Measurements from ENCODE around the gene DNM3.

DNM3 gene

DNA sequence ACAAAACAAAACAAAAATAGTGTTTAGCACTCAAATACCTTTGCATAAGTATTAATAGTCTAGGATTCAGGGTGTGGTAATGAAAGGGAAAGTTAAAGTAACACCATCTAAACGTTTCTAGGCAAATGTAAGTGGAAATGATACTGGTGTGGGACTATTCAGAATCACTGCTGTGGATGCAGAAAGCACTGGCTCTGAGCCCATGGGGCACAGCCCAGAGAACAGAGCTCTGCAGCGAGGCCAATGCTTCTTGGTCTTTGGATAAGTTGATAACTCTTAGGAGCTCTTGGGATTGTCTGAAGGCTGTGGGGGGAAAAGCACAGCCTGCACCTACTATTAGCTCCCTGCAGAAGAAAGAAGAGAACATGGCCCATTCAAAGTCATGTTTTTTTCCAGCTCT, 21.4 kb upstream of the DNM3 start:
- DNase-seq = no peak

- DNase-seq = no peak
These were observed 14.3 kb upstream of the DNM3 start for GRCh38 chr1:171826973-171827372.

DNA sequence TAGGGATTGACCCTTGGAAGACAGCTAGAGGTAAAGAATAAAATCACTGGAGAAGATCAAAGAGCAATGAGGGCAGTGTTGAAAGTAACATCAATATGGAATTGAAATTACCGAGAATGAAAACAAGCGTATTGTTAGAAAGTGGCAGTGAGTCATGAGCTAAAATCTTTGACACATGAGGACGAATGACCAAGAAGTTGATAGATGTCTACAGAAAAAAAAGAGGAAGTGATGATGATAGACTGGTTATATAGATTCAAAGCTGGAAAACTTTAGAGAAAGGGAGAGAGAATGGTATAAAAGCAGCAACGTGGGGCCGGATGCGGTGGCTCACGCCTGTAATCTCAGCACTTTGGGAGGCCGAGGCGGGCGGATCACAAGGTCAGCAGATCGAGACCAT, 12.5 kb upstream of the DNM3 start:
- DNase-seq = no peak

DNA sequence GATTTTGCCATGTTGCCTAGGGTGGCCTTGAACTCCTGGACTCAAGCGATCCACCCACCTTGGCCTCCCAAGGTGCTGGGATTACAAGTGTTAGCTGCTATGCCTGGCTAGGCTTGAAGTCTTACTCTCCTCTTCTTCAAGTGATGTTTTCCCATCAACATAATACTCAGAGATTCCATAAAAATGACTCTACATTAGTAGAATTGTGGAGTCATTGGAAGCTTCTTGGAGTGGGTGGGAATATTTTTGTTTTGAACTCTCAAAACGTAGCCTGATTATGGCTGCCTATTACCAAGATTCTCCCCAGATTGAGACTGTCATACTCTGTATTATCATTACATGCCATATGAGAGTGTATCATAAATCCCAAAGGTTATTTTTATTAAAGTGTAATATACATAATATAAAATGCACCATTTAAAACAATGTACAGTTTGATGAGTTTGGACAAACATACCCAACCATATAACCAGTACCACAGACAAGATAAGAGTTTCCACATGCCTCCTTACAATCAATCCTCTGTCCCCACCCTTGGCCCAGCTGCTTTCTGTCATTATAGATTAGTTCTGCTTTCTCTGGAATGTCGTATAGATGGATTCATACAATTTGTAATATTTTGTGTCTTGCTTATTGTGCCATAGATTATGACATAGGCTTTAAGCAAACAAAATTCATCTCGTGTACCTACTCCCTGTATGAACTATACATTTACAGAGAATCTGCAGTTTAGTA, 8.0 kb upstream of the DNM3 start:
- no peak for DNase-seq

- DNase-seq = no peak
These were observed 6.5 kb upstream of the DNM3 start for GRCh38 chr1:171834821-171835220.

GRCh38 chr1:171835891-171836290, 5.4 kb upstream of the DNM3 start:
- no peak for DNase-seq

DNA sequence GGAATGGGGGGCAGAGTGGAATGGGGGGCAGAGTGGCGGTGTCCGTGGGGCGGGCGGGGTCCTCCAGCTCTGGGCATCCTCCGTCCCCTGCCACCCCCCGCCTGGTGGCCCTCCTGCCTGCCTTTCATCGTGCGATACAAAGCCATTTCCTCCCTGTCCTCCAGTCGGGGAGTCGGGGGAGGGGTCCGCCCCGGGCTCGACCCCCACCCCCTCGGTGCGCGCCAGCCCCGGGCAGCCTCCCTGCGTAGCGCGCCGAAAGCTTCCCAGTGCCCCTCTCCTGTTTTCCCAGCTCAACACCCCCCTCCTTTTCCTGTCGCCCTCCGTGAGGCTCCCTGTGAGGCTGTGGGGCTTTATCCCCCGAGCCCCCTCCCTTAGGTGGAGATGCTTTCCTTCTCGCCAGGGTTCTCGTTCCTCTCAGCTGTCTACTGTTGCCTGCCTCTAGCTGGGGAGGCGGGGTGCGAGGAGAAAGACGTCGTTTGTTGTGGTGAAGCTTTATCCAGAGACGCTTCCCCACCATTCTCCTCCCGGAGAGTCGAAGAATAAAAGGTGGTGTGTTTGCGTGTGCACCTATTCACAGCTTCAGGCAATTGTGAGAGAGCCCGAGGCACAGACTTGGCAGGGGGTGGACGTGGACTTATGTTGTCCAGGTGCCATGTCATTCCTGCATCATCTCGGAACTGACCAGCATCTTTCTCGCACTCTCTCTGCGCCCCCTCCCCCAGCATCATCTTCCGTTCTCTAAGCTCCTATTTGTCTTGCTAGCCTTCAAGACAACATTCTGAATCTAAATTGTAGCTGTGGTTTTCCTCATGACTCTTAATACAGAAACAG, 848 bp downstream of the DNM3 start:
- DNase-seq = peak; percentile 2

- DNase-seq = no peak
These were observed 3.1 kb downstream of the DNM3 start for GRCh38 chr1:171844381-171844780.

DNA sequence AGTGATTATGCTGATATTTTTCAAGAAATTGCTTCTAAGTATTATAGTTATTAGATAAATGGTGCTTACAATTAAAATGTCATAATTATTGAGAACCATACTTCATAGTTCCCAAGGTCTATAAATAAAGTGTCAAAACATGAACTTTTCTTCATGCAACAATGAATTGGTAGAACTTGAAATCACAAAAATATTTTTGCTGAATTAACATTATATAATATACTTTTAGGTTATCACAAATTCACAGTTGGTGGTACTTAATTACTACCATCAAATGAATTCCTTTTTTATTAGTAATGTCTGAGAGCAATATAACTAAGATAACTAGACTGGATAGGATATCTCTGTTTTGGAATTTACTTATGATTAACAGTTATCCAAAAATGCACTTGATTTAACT, 4.7 kb downstream of the DNM3 start:
- no peak for DNase-seq

- no peak for DNase-seq
These were observed 8.1 kb downstream of the DNM3 start for GRCh38 chr1:171849245-171849898.

DNA sequence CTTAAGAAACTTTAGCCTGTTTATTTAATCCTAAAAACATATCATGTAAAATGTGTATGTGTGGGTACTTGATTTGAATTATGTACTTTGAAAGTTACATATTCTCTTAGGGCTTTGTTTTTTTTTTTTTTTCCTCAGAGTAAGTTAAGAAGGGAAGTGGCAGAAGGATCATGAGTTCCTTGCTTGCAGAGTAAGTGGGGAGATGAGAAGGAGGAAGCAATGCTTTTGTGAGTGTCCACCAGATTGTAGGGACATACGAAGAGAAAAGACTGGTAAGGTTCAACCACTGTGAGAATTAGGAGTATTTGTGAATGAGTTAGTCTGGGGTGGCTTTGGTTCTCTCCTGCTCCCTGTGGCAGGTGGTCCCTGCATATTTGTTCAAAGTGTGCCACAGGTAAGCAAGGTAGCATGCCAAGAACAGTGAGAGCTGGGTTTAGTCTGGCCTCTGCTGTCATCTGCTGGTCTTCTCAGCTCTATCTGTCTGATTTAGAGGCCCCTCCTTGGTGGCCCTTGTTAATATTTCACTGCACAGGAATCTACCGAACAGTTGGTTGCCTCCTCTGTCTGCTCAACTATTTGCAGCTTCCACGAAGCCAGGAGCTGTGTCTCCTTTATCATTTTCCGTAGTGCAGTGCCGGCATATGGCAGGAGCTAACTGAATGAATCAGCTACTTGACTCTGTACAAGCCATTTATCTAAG, 9.5 kb downstream of the DNM3 start:
- DNase-seq = no peak

- DNase-seq = no peak
These were observed 11.0 kb downstream of the DNM3 start for GRCh38 chr1:171852272-171852671.

GRCh38 chr1:171855381-171855780, 14.1 kb downstream of the DNM3 start:
- DNase-seq = no peak

- no peak for DNase-seq
These were observed 17.4 kb downstream of the DNM3 start for GRCh38 chr1:171858696-171859095.

- no peak for DNase-seq
These were observed 19.4 kb downstream of the DNM3 start for GRCh38 chr1:171860696-171861095.

DNA sequence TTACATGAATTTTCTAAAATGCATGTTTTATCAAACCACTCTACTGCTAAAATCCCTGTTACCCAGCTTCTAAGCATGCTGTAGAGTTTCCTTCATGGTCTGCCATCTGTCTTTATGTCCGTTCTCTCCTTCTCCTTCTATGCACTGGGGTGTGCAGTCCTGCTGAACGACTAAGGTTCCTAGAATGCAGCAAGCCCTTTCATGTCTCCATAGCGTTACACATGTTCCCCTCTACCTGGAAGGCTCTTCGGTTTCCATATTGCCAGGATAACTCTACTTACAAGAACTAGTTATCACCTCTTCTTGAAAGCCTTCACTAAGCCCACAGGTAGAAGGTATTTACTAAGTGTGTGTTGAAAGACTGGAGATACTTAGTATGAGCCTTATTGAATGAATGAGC, 22.2 kb downstream of the DNM3 start:
- DNase-seq = no peak

DNA sequence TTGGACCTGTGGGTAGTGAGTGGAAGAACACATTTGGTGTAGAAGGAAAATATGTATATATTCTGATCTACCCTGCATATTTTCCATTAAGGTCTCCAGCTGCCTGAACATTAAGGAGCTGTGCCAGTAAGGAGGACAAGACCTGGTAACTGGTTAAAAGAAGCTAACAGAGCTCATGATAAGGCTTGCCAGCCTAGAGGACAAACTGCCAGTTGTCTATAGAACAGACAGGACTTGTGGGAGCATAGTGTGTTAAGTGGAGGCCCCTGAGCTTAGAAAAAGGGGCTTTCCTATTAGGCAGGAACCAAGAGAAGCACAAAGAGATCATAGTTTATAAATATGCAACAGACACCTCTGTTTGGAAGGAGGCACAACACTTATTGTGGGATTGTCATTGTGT, 23.0 kb downstream of the DNM3 start:
- no peak for DNase-seq

- DNase-seq = no peak
These were observed 23.8 kb downstream of the DNM3 start for GRCh38 chr1:171865106-171865505.

DNA sequence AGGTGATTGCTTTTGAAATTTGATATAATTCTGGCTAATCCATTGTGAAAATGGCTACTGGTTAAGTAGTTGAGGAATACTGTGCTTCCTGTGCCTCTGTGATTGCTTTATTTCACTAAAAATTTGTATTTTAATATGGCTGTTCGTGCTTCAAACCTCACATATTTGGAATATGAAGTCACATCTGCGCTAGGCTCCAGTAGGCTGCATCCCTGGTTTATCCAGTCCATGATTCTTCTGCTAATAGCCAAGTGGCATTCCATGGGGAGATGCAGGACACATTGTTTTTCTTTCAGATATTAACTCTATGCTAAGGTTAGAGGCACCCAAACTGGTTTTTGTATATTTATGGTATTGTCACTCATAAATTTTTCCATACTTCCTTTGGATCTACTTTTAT, 25.9 kb downstream of the DNM3 start:
- DNase-seq = no peak

- no peak for DNase-seq
These were observed 27.0 kb downstream of the DNM3 start for GRCh38 chr1:171868217-171868803.

GRCh38 chr1:171869097-171869496, 27.8 kb downstream of the DNM3 start:
- no peak for DNase-seq

GRCh38 chr1:171871848-171872247, 30.6 kb downstream of the DNM3 start:
- no peak for DNase-seq

GRCh38 chr1:171872430-171872829, 31.1 kb downstream of the DNM3 start:
- no peak for DNase-seq

Measured in effector CD4-positive, alpha-beta T cell (primary cell).